Calu3 (cell line): ENCODE measurements around the gene SLC1A2. TPM values are rescaled to one million over a fixed set of nuclear protein-coding genes. Genes with fewer than 3 reads are reported as not detected.

Source experiments
- BruUV-seq: library from RNA; stranded (reverse); fragments of 400-500 nt; replicated peaks from 2 replicates; lab custom pipeline; 2021; lab: Mats Ljungman, UMichigan
- CTCF ChIA-PET: fragments of 300-600 bp; sonication (Branson Sonifier 250); formaldehyde crosslinking; loops from one replicate; lab custom pipeline; 2022; ENCODE audit warnings: antibody characterized with exemption; lab: Charles Lee
- DNase-seq: peaks from one replicate; pipeline ENCODE4 v3.0.0; 2022
- H3K27ac Mint-ChIP-seq: one replicate; pipeline ENCODE4 v1.8.0; 2022; ENCODE audit warnings: mixed read lengths; ENCODE audit not compliant: unreplicated experiment
- H3K27me3 Mint-ChIP-seq: one replicate; pipeline ENCODE4 v1.8.0; 2022; ENCODE audit warnings: mixed read lengths; ENCODE audit not compliant: unreplicated experiment
- H3K36me3 Mint-ChIP-seq: one replicate; pipeline ENCODE4 v1.8.0; 2022; ENCODE audit warnings: mild to moderate bottlenecking, moderate library complexity, mixed read lengths; ENCODE audit not compliant: insufficient read depth, unreplicated experiment
- H3K4me1 Mint-ChIP-seq: one replicate; pipeline ENCODE4 v1.8.0; 2022; ENCODE audit warnings: mild to moderate bottlenecking, low read depth, mixed read lengths; ENCODE audit not compliant: unreplicated experiment
- H3K4me3 Mint-ChIP-seq: one replicate; pipeline ENCODE4 v1.8.0; 2022; ENCODE audit warnings: mild to moderate bottlenecking, low read depth, moderate library complexity, mixed read lengths; ENCODE audit not compliant: unreplicated experiment
- H3K9me3 Mint-ChIP-seq: one replicate; pipeline ENCODE4 v1.8.0; 2022; ENCODE audit warnings: low read depth, mixed read lengths; ENCODE audit not compliant: unreplicated experiment
- intact Hi-C: fragments of 100-400 bp; cut with micrococcal nuclease; formaldehyde crosslinking; loops from one replicate; pipeline ENCODE4 v1.10.0; 2022; ENCODE audit not compliant: unreplicated experiment
- total RNA-seq: library from RNA; stranded (reverse); gene quantifications from 2 replicates; pipeline ENCODE4 v1.2.3, GENCODE V29; 2022
- TF ChIP-seq, protein P1 (sequence below): fragments of 200-600 bp; IDR thresholded peaks from one replicate; pipeline ENCODE4 v1.8.0; 2022; ENCODE audit warnings: antibody characterized with exemption; ENCODE audit not compliant: unreplicated experiment

The SLC1A2 gene
- total RNA-seq, 1 experiment from 2014 or later: 0.40 TPM

DNA sequence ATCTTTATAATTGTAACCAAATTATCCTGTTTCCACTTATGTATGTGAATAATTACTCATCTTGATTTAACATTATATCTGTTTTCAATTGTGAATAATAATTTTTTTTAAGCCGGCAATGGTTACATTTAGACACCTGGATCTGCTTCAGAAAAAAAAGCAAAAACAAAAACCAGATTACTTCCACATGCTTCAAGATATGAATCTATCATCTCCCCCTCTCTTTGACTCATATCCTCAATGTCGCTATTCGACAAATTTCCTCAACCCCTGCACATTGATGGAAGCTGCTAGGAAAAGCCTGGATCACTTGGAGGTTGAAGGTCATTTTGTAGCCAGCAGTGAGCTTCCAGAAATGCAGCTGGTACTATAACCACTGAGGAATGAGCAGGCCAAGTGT, 42.7 kb downstream of the SLC1A2 start:
- no peaks in the 10 kb centered on the region for H3K9me3 Mint-ChIP-seq
- intact Hi-C loops: no loop called here
- H3K4me3 Mint-ChIP-seq: no peak overlapping the region
- no peak for DNase-seq
- TF ChIP-seq, protein P1, sequence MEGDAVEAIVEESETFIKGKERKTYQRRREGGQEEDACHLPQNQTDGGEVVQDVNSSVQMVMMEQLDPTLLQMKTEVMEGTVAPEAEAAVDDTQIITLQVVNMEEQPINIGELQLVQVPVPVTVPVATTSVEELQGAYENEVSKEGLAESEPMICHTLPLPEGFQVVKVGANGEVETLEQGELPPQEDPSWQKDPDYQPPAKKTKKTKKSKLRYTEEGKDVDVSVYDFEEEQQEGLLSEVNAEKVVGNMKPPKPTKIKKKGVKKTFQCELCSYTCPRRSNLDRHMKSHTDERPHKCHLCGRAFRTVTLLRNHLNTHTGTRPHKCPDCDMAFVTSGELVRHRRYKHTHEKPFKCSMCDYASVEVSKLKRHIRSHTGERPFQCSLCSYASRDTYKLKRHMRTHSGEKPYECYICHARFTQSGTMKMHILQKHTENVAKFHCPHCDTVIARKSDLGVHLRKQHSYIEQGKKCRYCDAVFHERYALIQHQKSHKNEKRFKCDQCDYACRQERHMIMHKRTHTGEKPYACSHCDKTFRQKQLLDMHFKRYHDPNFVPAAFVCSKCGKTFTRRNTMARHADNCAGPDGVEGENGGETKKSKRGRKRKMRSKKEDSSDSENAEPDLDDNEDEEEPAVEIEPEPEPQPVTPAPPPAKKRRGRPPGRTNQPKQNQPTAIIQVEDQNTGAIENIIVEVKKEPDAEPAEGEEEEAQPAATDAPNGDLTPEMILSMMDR: no peak
- CTCF ChIA-PET: no interaction called here
- peaks cover 20% of the 10 kb centered on the region for H3K4me1 Mint-ChIP-seq
- H3K27me3 Mint-ChIP-seq: no peaks in the 10 kb centered on the region
- H3K27ac Mint-ChIP-seq: no peak overlapping the region
- H3K36me3 Mint-ChIP-seq: no peaks in the 10 kb centered on the region
- no TSS peak for BruUV-seq

DNA sequence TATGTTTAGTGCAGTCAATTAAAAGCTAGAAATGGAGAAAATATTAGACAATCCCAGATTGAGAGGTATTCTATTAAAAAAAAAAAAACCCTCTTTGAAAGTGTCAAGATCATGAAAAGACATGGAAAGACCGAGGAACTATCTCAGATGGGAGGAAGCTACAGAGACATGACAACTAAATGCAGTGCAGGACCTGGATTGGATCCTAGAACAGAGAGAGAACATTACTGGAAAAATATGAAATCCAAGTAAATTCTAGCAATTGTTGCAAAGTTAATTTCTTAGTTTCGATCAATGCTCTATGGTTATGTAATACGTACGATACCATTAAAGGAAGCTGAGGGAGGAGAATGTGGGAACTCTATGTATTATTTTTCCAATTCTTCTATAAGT, 43.2 kb downstream of the SLC1A2 start:
- Mint-ChIP-seq H3K36me3 (no peaks in the 10 kb centered on the region), H3K9me3 (no peaks in the 10 kb centered on the region), H3K27me3 (no peaks in the 10 kb centered on the region), H3K4me3 (no peak overlapping the region), H3K27ac (no peak overlapping the region), H3K4me1 (peaks cover 20% of the 10 kb centered on the region)
- BruUV-seq: no TSS peak
- no peak for DNase-seq
- intact Hi-C loops: no loop called here
- TF ChIP-seq, protein P1: no peak
- CTCF ChIA-PET: no interaction called here

DNA sequence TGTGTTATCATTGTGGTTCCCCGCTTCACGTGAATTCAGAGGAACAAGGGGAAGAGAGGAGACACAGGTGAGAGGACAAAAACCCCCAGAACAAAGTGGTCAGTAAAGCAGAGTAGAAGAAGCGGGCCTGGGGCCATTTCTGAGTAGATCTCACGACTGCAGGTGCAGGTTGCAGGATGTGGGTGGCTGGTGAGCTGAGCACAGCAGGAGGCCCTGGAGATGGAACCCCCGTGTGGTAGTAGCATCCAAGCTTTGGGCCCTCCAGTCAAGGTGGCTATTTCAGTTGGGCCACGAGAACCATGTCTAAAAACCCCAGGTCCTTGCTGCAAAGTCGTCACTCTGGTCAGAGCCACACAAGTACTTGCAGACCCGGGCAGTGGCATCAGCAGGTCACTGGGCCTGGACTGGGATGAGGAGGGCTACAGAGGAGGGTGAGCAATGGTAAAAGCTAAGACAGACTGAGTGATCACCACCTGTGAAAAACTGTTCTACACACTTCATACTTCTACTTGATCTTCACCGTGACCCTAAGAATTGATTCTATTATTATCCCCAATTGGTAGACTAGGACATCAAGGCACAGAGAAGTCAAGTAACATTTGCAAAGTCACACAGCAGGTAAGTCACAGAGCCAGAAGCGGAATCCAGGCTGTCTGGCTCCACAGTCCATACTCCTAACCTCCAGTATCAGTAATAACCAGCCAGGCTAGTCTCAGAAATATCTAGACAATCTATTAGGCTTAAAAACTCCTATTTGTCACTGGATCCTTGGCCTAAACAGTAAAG, 43.8 kb downstream of the SLC1A2 start:
- no peaks in the 10 kb centered on the region for H3K9me3 Mint-ChIP-seq
- intact Hi-C loops: no loop called here
- CTCF ChIA-PET: no interaction called here
- no peak overlapping the region for H3K27ac Mint-ChIP-seq
- no TSS peak for BruUV-seq
- peaks cover 20% of the 10 kb centered on the region for H3K4me1 Mint-ChIP-seq
- no peaks in the 10 kb centered on the region for H3K27me3 Mint-ChIP-seq
- no peak overlapping the region for H3K4me3 Mint-ChIP-seq
- DNase-seq: no peak
- TF ChIP-seq, protein P1: no peak
- no peaks in the 10 kb centered on the region for H3K36me3 Mint-ChIP-seq

DNA sequence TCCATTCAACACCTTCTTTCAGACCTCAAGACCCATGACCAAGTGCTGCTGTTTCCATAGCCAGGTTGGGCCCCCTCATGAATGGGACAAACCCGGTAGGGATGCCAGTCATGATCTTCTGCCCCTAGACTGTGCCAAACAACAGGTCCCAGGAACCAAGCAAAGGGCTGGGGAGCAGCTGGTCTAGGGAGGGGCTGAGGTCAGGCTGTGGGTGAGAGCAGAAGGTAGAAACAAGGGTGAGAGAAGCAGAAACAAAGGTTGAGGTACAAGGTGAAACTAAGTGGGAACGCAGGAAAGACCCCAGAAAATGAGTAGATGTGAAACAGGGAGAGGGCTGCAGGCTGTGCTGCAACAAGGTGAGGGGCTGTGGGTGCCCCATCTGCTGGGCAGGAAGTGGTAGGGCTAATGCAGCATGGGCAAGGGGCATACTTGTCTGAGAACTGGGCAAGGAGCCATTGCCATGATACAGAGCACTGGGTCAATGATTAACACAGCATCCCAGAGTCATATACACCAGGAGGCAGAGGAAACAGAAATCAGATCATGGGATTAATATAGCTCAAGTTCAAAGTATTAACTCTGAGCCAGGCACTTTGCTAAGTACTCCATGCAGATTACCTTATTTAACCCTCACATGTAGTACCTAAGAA, 45.9 kb downstream of the SLC1A2 start:
- Mint-ChIP-seq H3K27me3 (no peaks in the 10 kb centered on the region), H3K4me3 (no peak overlapping the region), H3K4me1 (peaks cover 20% of the 10 kb centered on the region), H3K36me3 (no peaks in the 10 kb centered on the region), H3K27ac (peak overlapping the region; percentile 60), H3K9me3 (no peaks in the 10 kb centered on the region)
- DNase-seq: peak; percentile 78
- BruUV-seq: no TSS peak
- TF ChIP-seq, protein P1: peak; percentile 52
- intact Hi-C loops: no loop called here
- CTCF ChIA-PET: interaction anchor here (0.5 to 1.5 kb wide), 12 partner anchors 9 to 447 kb away, joined by 3 to 7 read pairs (median 3); no protein-coding TSS in a partner anchor
